ENCODE measurements around the gene GLMP.
"Not testable (repeated sequence)": the region's sequence is repeated elsewhere in the genome, so short reads cannot be mapped to it uniquely, and the experiment has no call there.

Gene GLMP, protein sequence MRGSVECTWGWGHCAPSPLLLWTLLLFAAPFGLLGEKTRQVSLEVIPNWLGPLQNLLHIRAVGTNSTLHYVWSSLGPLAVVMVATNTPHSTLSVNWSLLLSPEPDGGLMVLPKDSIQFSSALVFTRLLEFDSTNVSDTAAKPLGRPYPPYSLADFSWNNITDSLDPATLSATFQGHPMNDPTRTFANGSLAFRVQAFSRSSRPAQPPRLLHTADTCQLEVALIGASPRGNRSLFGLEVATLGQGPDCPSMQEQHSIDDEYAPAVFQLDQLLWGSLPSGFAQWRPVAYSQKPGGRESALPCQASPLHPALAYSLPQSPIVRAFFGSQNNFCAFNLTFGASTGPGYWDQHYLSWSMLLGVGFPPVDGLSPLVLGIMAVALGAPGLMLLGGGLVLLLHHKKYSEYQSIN

DNA sequence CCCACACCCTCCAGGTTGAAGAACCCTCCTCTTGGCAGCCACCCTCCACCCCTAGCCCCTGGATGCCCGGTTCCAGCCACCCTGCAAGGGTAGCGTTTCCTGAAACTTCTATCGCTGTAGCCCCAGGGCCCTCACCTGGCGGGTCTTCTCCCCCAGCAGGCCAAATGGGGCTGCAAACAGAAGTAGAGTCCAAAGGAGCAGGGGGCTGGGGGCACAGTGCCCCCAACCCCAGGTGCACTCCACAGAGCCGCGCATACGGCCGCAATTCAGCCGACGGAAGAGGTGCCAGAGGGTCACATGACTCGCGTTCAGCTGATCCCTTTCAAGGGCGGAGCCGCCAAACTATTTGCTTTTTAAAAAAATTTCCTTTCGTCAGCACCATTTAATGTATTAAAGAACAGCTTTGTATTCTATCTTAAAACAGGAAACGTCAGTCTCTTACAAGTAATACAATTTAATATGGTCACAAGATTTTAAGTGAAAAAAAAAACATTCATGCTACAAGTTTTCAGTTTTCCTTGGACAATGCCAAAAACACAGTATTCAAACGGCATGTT lies at the start of gene GLMP:
GLMP (minus strand) TSS at position 289 of the 557 bp plus-strand sequence; CDS start at position 255, 34 bp downstream.
- no peak for TF ChIP-seq ZNF274 (IDR thresholded peaks at IDR 0.05; ENCODE audit: low read depth, low read length)
- peak within 1 kb of the TSS; percentile 64 for H3K4me3 ChIP-seq (ENCODE audit: low read length)

DNA sequence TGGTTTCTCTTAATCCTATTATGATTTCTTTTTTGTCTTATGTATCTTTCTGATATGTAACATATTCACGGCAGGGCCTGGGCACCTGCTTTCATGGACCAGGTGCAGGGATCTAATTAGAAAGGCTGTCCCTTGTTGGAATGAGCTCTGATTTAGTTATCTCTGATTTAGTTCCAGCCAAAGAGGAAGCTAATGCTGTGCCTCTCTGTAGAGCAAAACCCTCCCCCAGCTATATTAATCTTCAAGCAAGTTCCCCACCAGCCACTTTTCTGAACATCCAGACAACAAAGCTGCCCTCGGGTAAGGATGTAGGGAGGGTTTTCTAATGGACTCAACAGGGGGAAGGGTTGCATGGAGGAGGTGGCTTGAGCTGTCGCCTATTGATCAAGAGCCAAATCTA lies 48.9 kb upstream of the GLMP start:
- no peak overlapping the region for H3K4me3 ChIP-seq (ENCODE audit: low read length)
- no peak for TF ChIP-seq ZNF274 (IDR thresholded peaks at IDR 0.05; ENCODE audit: low read depth, low read length)

DNA sequence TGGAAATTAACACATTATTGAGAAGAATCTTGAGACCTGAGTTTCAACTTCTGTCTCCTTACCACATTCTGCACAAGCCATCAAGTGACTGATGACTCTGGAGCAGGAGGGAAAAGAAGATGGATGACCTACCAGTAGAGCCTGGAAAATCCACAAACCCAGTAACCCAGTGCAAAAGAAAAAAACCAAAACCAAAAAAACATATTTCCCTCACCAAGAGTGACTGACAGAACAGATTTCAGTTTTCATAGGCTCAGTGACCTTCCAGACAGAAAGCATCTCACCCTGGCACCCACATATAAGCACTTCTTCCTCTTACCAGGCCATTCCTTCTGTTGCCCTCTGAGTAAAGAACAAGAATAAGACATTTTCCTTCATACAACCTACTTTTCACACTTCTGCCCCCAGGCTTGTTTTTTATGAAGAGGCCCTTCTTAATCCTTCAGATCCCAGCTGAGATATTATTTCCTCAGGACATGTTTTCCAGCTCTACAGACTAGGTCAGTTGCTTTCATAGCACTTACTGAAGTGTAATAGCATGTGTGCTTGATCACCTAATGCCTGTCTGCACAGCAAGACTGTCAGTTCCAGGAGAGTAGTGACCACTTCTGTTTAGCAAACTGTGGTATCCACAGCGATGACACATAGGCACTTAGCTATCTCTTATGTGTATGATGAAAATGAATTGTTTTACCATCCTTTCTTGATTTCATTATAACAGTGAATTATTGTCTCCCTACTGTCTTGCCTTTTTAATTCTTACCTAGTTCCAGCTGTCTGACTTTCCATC lies 46.9 kb upstream of the GLMP start:
- no peak overlapping the region for H3K4me3 ChIP-seq (ENCODE audit: low read length)
- no peak for TF ChIP-seq ZNF274 (IDR thresholded peaks at IDR 0.05; ENCODE audit: low read depth, low read length)

DNA sequence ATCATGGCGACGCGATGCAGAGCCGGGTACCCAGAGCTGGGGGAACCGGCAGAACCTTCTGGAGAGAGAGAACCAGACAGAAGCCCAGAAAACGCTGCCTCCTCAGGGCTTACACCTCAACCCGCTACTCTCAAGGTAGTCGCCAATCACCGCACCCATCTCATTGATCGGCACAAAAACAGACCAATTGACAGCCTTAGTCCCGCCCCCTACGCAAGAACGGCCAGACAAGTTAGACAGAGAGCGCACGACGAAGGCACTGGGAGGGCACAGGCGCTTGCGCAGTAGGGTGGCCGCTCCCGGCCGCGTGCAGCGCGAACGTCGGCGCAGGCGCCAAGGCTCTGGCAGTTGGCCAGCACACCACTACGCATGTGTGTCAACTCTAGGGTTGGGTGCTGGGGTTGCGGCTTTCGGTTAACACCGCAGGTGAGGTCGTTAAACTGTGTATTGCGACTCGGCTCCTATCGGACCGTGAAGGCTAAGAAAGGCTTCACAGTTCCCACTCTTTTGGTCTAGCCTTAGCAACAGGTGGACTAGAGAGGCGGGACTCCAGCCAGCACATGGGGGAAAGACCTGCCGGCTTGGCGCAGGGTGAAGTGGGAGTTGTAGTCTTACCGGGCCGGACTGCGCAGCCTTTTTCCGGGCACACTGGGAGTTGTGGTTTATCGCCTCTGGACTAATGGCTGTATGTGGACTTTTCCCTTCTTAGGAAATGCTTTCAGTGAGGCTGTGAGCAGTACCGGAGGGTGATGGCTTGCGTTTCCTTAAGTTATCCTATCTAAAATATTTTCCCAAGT lies 42.9 kb upstream of the GLMP start, which contains the start of the genes CCT3 and TSACC:
CCT3 (minus strand) TSS at position 113 of the 797 bp plus-strand sequence; CDS start at position 5, 108 bp downstream.
TSACC (plus strand) TSS at position 347 of the 797 bp plus-strand sequence. CDS start 1,232 bp downstream, outside the sequence.
- no peak for TF ChIP-seq ZNF274 (IDR thresholded peaks at IDR 0.05; ENCODE audit: low read depth, low read length)
- H3K4me3 ChIP-seq (ENCODE audit: low read length), result peak within 1 kb of the TSS; percentile 96

DNA sequence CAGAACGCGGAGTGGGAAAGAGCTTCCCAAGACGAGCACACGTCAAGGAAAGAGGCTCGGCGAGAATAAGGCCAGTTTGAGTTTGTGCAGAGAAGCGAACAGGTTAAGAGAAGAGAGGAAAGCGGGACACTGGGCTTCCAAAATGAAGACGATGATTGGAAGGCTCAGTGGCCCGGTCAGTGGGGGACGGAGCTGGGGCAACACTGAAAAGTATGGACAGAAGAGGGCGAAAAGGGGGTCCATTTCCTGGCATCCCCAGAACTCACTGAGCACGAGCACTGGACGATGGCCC lies 42.4 kb upstream of the GLMP start:
- no peak for TF ChIP-seq ZNF274 (IDR thresholded peaks at IDR 0.05; ENCODE audit: low read depth, low read length)
- peak overlapping the region; percentile 96 for H3K4me3 ChIP-seq (ENCODE audit: low read length)

DNA sequence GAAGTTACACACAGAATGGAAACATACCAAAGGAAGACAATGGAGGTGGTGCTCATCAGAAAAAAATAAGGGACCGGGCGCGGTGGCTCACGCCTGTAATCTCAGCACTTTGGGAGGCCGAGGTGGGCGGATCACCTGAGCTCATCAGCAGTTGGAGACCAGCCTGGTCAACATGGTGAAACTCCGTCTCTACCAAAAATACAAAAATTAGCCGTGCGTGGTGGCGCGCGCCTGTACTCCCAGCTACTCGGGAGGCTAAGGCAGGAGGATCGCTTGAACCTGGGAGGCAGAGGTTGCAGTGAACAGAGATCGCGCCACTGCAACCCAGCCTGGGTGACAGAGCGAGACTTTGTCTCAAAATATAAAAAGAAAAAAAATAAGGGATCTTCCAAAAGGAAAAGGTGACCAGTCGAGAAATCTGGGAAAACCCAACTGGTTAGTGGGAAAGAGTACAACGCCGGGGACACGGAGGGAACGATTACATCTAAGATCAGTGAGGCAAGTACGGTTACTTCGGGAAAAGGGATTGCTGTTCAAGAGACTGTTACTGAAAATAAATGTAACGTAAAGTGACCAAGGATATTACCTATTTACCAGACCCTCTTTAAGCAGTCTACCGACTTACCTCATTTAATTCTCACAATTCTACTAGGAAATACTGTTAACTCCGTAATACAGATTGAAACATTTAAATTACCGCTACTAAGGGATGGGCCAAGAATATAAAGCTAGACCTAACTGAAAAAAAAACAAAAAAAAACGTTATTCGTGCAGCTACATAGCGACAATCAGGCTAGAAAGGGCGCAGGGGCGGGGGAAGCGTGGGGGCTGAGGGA lies 41.8 kb upstream of the GLMP start:
- TF ChIP-seq ZNF274 (IDR thresholded peaks at IDR 0.05; ENCODE audit: low read depth, low read length), result no peak
- peak overlapping the region; percentile 96 for H3K4me3 ChIP-seq (ENCODE audit: low read length)

DNA sequence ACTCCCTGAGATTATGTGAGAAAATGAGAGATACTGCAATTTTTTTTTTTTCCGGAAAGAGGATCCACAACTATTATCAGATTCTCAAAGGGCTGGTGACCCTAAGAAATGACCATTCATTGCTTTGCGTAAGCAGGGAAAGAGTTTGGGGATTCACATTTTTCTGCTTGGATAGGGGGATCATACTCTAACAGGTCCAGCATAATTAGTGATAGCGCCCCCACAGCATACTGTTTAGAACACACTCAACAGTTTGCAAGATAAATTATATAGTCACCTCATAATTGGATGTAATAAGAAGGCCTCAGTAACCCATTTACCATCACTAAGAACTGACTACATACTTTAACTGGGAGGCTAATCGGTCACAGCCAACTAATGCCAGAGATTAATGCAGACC lies 40.8 kb upstream of the GLMP start:
- H3K4me3 ChIP-seq (ENCODE audit: low read length), result peak overlapping the region; percentile 96
- TF ChIP-seq ZNF274 (IDR thresholded peaks at IDR 0.05; ENCODE audit: low read depth, low read length), result no peak

DNA sequence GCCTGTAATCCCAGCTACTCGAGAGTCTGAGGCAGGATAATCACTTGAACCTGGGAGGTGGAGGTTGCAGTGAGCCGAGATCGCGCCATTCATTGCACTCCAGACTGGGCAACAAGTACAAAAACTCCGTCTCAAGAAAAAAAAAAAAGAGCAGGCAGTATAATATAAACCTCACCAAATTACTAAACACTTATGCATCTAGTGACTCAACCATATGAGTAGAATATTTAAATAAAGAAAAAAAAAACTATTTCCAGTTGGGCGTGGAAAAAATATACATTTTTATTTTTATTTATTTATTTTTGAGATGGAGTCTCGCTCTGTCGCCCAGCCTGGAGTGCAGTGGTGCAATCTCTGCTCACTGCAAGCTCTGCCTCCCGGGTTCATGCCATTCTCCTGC lies 27.7 kb upstream of the GLMP start:
- not testable (repeated sequence) for H3K4me3 ChIP-seq (ENCODE audit: low read length)

DNA sequence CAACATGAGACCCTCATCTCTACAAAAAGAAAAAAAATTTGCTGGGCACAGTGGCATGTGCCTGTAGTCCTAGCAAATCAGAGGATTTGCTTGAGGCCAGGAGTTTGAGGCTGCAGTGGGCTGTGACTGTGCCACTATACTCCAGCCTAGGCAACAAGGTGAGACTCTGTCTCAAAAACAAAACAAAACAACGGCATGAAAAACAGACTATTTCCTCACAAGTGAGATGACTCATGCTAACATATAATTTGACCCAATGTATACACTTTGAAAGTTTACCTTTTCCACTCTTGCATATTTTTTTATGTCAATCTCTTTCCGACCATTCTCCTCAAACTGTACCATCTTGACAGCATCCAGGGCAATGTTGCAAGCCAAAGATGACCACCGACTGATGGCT lies 25.1 kb upstream of the GLMP start:
- no peak overlapping the region for H3K4me3 ChIP-seq (ENCODE audit: low read length)
- no peak for TF ChIP-seq ZNF274 (IDR thresholded peaks at IDR 0.05; ENCODE audit: low read depth, low read length)

DNA sequence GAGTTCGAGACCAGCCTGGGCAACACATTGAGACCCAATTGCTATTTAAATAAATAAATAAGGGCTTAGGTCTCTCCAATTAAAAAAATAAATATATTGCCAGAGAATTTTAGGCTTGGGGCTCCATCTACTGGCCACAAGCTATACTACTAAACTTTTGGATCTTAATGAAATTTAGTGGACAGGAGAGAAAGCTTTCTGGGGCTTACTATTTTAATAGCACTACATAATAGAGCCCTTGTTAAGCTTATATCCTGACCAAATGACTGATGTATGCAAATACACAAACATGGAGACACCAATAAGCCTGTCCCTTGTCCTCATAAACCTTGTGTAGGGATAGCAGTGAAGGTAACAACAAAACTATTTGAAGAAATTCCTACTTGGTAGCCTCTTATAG lies 24.2 kb upstream of the GLMP start:
- no peak overlapping the region for H3K4me3 ChIP-seq (ENCODE audit: low read length)
- no peak for TF ChIP-seq ZNF274 (IDR thresholded peaks at IDR 0.05; ENCODE audit: low read depth, low read length)

DNA sequence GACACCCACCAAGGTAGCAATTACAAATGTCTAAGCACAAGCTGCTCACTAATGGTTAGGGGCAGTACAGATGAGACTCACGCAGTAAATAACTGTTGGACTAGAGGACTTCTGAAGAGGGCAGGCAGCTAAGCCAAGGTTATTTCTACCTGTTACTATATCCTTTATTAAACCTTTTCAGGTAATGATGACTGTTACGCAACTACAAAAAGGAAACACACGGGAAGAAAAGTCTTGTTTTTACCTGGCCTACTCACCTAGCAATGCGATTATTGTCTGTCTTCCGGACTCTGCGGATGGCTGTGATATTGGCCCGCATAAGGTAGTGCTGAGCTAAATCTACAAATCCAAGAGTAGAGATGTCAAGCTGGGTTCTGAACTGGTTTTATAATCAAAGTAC lies 21.4 kb upstream of the GLMP start:
- TF ChIP-seq ZNF274 (IDR thresholded peaks at IDR 0.05; ENCODE audit: low read depth, low read length), result no peak
- H3K4me3 ChIP-seq (ENCODE audit: low read length), result no peak overlapping the region

DNA sequence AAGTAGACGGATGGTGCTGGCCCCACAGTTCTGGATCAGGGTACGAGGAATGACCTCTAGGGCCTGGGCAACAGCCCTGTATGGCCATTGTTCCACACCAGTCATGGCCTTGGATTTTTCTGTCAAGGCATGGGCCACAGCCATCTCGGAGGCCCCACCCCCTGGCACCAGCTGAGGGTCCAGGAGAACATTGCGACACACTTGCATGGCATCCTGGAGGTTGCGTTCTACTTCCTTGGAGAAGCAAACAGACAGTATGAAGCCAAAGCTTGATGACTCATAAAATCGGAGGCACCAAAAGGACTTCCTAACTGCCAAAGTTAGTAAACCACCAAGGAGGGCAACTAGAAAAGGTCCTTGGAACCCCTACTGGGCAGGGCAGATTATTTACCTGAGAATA lies 15.5 kb upstream of the GLMP start:
- no peak overlapping the region for H3K4me3 ChIP-seq (ENCODE audit: low read length)
- TF ChIP-seq ZNF274 (IDR thresholded peaks at IDR 0.05; ENCODE audit: low read depth, low read length), result no peak

DNA sequence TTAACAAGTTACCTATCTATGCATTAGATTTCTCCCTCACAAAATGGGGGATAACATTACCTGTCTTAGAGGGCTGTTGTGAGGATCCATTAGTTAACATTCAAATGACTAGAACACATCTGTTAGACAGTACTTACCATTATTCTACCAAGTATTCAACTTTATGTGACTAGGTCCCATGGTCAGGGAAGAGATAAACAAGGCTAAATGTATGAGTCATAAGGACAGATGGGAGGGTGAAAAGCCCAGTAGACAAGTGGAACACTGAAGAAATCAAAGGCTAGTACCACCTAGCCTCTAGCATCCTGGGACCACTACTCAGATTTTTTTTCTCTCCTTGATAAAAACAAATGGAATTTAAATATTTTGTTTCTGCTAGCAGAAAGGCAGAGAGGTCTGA lies 12.6 kb upstream of the GLMP start:
- no peak overlapping the region for H3K4me3 ChIP-seq (ENCODE audit: low read length)
- TF ChIP-seq ZNF274 (IDR thresholded peaks at IDR 0.05; ENCODE audit: low read depth, low read length), result no peak

Data from GM08714 (cell line).